NCI-H1105 (cell line): Measurements from ENCODE around the gene AXIN2.
"Not testable (repeated sequence)": the region's sequence is repeated elsewhere in the genome, so short reads cannot be mapped to it uniquely, and the experiment has no call there.

Experiments used
- DNase-seq: peaks from one replicate; lab custom pipeline; 2025; lab: John Stamatoyannopoulos, UW

Gene AXIN2

GRCh38 chr17:65484405-65484804 lies 77.0 kb downstream of the AXIN2 start:
- not testable (repeated sequence) for DNase-seq

- DNase-seq: no peak
Observed at GRCh38 chr17:65483438-65483837, 78.0 kb downstream of the AXIN2 start.

GRCh38 chr17:65482201-65482600 lies 79.2 kb downstream of the AXIN2 start:
- no peak for DNase-seq

- DNase-seq: no peak
Observed at GRCh38 chr17:65479282-65479681, 82.2 kb downstream of the AXIN2 start.
